Esophagus squamous epithelium (tissue), 5 donors: ENCODE measurements around the gene IL17RD. TPM values are rescaled to one million over a fixed set of nuclear protein-coding genes. Genes with fewer than 3 reads are reported as not detected.

Experiments used
- DNase-seq: peaks from one replicate; lab custom pipeline; 2025; lab: John Stamatoyannopoulos, UW
- H3K27ac ChIP-seq, 4 donors: fragments of 200-600 bp; sonication (generic); one replicate each; pipeline ENCODE4 v1.5.1; 2016 to 2019; ENCODE audit warnings: mild to moderate bottlenecking in 1 of 4
- H3K27me3 ChIP-seq, 4 donors: fragments of 200-600 bp; sonication (generic); 1 replicate in 3 of 4; 2 replicates in 1 of 4; pipeline versions ENCODE4 v1.5.1 to v1.6.0; 2017 to 2021; ENCODE audit warnings: antibody characterized with exemption in 1 of 4
- H3K36me3 ChIP-seq, 3 donors: fragments of 200-600 bp; sonication (generic); one replicate each; pipeline ENCODE4 v1.5.1; 2016 to 2019
- H3K4me1 ChIP-seq, 3 donors: fragments of 200-600 bp; sonication (generic); one replicate each; pipeline ENCODE4 v1.5.1; 2017 to 2019
- H3K4me3 ChIP-seq, 4 donors: fragments of 200-600 bp; sonication (generic); 1 replicate in 3 of 4; 2 replicates in 1 of 4; pipeline ENCODE4 v1.5.1; 2016 to 2019; ENCODE audit warnings: mild to moderate bottlenecking in 2 of 4, moderate library complexity in 1 of 4
- H3K9me3 ChIP-seq, 3 donors: fragments of 200-600 bp; sonication (generic); one replicate each; pipeline ENCODE4 v1.5.1; 2016 to 2019
- POLR2A ChIP-seq, 4 donors: fragments of 450-650 bp; IDR thresholded peaks; one replicate each; pipeline ENCODE4 v1.6.1; 2017; ENCODE audit warnings: antibody characterized with exemption in 4 of 4, mild to moderate bottlenecking in 4 of 4, moderate library complexity in 3 of 4
- WGBS, 2 donors: methylation state at CpG; one replicate each; pipeline ENCODE4 v1.1.5; 2018; 5-methylcytosine and 5-hydroxymethylcytosine counted together
- intact Hi-C: fragments of 100-400 bp; cut with DNase I; formaldehyde crosslinking; loops from one replicate; pipeline ENCODE4 v1.15.0; 2022
- total RNA-seq, 4 donors: library from RNA; depleted of rRNA; stranded (reverse); fragments of >200 nt; gene quantifications; one replicate each; pipeline ENCODE4 v1.1.0, GENCODE V29; 2016
- TF ChIP-seq, protein P1 (sequence below), 6 experiments: fragments of 450-650 bp in 4 of 6; fragments of 200-600 bp in 2 of 6; sonication (generic) in 2 of 6; IDR thresholded peaks; one replicate each; pipeline ENCODE4 v1.5.1; 2016 to 2019; ENCODE audit warnings: antibody characterized with exemption in 6 of 6, mild to moderate bottlenecking in 4 of 6, moderate library complexity in 4 of 6
- donor health status: DM: yes; HTN: yes; CAD: no.

Gene IL17RD
- total RNA-seq, 4 donors from 2014 or later: 4.4 to 10.4 (median 5.1) TPM

DNA sequence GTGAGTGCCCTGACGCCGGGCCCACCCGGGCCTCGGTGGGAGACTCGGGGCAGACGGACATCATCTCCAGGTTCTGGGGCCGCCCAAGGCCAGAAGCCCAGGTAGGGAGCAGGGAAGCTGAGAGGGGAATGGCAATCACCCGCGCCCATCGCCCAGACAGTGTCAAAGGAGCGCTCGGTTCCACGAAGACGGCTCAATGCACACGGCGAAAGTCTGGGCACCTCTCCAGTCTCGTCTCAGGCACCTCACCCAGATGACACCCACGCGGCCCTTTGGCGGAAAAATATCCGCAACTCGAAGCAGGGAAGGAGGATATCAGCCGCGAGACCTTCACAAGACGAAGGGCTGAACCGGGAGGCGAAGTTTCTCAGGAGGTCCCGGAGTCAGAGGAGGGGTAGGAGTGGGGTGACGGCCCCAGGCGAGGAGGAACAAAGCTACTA is 916 bp downstream of the IL17RD start:
- Histone ChIP-seq H3K36me3 (no peaks in the 10 kb centered on the region), H3K4me3 (peak overlapping the region; percentile 58 to 89 (median 72)), H3K4me1 (peaks cover 12 to 63% (median 24%) of the 10 kb centered on the region in 3 donors), H3K27ac (peak overlapping the region; percentile 31 to 69 (median 40)), H3K27me3 (peaks cover 0 to 34% (median 0%) of the 10 kb centered on the region in 4 donors), H3K9me3 (no peaks in the 10 kb centered on the region)
- WGBS, 2 donors: 0% methylated on average over 3 to 11 of the region's 30 CpGs
- intact Hi-C loops: no loop called here
- TF ChIP-seq, protein P1, sequence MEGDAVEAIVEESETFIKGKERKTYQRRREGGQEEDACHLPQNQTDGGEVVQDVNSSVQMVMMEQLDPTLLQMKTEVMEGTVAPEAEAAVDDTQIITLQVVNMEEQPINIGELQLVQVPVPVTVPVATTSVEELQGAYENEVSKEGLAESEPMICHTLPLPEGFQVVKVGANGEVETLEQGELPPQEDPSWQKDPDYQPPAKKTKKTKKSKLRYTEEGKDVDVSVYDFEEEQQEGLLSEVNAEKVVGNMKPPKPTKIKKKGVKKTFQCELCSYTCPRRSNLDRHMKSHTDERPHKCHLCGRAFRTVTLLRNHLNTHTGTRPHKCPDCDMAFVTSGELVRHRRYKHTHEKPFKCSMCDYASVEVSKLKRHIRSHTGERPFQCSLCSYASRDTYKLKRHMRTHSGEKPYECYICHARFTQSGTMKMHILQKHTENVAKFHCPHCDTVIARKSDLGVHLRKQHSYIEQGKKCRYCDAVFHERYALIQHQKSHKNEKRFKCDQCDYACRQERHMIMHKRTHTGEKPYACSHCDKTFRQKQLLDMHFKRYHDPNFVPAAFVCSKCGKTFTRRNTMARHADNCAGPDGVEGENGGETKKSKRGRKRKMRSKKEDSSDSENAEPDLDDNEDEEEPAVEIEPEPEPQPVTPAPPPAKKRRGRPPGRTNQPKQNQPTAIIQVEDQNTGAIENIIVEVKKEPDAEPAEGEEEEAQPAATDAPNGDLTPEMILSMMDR (IDR thresholded peaks at IDR 0.05): no peak
- TF ChIP-seq POLR2A (IDR thresholded peaks at IDR 0.05): no peak
- no peak for DNase-seq

DNA sequence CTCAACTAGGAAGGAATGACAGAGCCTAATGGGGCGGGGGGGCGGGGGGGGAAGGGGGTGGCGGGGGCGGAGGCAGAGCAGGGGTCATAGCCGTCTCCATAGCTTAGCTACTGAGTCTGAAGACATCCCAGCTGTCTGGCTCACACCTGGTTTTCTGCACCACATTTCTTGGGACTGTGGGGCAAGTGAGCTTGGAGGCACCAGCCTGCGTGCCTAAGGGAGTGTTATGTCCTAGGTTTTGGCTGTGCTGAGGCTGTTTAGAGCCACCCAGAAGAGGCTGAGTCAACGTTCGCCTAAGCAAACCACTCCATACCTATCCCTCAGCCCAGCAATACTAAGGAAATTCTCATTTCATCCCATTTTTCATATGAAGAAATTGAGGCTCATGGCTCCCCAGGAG is 1.4 kb downstream of the IL17RD start:
- TF ChIP-seq, protein P1 (IDR thresholded peaks at IDR 0.05): no peak
- TF ChIP-seq POLR2A (IDR thresholded peaks at IDR 0.05): no peak
- intact Hi-C loops: no loop called here

DNA sequence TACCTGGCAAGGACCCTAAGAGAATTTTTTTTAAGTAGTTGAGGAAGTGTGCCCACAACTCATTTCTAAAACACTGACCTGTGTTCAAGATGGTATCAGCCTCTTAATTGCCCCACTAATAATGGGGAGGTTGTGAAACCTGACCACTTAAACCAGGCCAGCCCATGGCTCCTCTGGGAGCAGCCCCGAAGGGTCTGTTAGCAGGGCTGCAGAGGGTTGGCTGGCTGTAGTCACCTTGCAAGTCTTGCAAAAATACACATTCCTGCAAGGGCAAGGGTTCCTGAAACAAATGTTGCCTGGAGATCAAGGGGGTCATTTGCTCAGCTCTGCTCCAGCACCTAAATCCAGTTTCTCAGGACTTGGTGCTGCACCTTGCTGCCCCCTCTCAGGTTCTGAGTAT is 3.2 kb downstream of the IL17RD start:
- no peak for TF ChIP-seq POLR2A (IDR thresholded peaks at IDR 0.05)
- TF ChIP-seq, protein P1 (IDR thresholded peaks at IDR 0.05): no peak
- Histone ChIP-seq H3K4me1 (peaks cover 12 to 70% (median 24%) of the 10 kb centered on the region in 3 donors), H3K27ac (no peak overlapping the region), H3K36me3 (no peaks in the 10 kb centered on the region), H3K27me3 (peaks cover 0 to 27% (median 0%) of the 10 kb centered on the region in 4 donors), H3K4me3 (no peak overlapping the region), H3K9me3 (no peaks in the 10 kb centered on the region)
- WGBS, 2 donors: no CpG with 5 or more reads among the region's 1 CpG
- intact Hi-C loops: no loop called here
- DNase-seq: no peak

More for the DNA sequence above, 1.4 kb downstream of the IL17RD start:
- H3K4me3 ChIP-seq: peak overlapping the region in 3 of 4 donors; percentile 58 to 89 (median 71)
- peaks cover 0 to 34% (median 0%) of the 10 kb centered on the region in 4 donors for H3K27me3 ChIP-seq
- H3K27ac ChIP-seq: peak overlapping the region in 3 of 4 donors; percentile 31 to 69 (median 43)
- no peaks in the 10 kb centered on the region for H3K9me3 ChIP-seq
- DNase-seq: no peak
- H3K4me1 ChIP-seq: peaks cover 12 to 68% (median 24%) of the 10 kb centered on the region in 3 donors
- H3K36me3 ChIP-seq: no peaks in the 10 kb centered on the region
- 29 to 52% methylated on average over 3 to 4 of the region's 8 CpGs for WGBS, 2 donors

DNA sequence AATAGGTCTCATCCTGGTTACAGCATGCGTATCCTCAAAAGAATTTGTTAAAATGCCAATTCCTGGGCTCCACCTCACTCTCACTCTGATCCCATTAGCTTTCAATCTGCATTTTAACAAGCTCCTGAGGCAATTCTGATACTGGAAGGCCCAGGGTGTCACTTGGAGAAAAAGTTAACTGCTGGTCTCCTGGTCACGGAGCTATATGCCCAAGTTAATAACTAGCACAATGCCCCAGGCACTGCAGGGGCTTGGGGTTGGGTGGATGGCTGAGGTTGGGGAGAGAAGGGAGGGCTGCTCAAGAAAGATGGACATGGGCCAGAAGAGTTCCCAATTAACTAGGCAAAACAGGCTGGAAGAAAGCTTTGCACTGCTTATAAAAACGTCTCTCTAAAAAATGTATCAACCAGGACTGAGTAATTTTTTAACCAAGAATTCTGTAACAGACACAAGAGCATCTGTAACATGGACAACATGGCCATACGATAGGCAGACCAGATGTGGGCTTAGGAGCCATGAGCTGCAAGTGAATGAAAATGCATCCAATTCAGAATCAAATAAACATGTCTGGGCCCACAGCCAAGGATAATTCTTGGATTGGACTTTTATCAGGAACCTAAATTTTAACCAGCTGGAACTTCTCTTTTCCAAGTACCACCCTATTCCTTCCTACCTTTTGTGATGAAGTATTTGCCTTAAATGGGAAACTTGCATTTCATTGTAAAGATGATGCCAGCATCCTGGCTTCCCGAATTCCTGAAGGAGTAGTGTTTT is 4.2 kb downstream of the IL17RD start:
- intact Hi-C loops: no loop called here
- Histone ChIP-seq H3K9me3 (no peaks in the 10 kb centered on the region), H3K4me1 (peaks cover 12 to 70% (median 24%) of the 10 kb centered on the region in 3 donors), H3K4me3 (no peak overlapping the region), H3K36me3 (no peaks in the 10 kb centered on the region), H3K27me3 (peaks cover 0 to 27% (median 0%) of the 10 kb centered on the region in 4 donors), H3K27ac (peak overlapping the region in 3 of 4 donors; percentile 32 to 59 (median 54))
- WGBS, 2 donors: 48 to 56% methylated on average over 5 of the region's 5 CpGs
- no peak for TF ChIP-seq POLR2A (IDR thresholded peaks at IDR 0.05)
- TF ChIP-seq, protein P1 (IDR thresholded peaks at IDR 0.05): no peak
- no peak for DNase-seq
